Neural cell (in vitro differentiated cells): ENCODE measurements around the gene CALY.

ENCODE experiments used
- MXI1 ChIP-seq: fragments of 450-650 bp; conservative IDR thresholded peaks from 2 replicates; pipeline ENCODE4 v1.6.1; 2014; ENCODE audit warnings: antibody characterized with exemption, mild to moderate bottlenecking; ENCODE audit not compliant: poor library complexity, severe bottlenecking
- POLR2AphosphoS5 ChIP-seq: IDR thresholded peaks from 2 replicates; pipeline ENCODE4 v1.6.1; 2012
- TAF1 ChIP-seq: IDR thresholded peaks from 2 replicates; pipeline ENCODE4 v1.6.1; 2012; ENCODE audit warnings: low read depth
- TF ChIP-seq, protein P1 (sequence below): fragments of 450-650 bp; IDR thresholded peaks from 2 replicates; pipeline ENCODE4 v1.5.1; 2014; ENCODE audit warnings: antibody characterized with exemption, mild to moderate bottlenecking, moderate library complexity; ENCODE audit not compliant: poor library complexity, severe bottlenecking

DNA sequence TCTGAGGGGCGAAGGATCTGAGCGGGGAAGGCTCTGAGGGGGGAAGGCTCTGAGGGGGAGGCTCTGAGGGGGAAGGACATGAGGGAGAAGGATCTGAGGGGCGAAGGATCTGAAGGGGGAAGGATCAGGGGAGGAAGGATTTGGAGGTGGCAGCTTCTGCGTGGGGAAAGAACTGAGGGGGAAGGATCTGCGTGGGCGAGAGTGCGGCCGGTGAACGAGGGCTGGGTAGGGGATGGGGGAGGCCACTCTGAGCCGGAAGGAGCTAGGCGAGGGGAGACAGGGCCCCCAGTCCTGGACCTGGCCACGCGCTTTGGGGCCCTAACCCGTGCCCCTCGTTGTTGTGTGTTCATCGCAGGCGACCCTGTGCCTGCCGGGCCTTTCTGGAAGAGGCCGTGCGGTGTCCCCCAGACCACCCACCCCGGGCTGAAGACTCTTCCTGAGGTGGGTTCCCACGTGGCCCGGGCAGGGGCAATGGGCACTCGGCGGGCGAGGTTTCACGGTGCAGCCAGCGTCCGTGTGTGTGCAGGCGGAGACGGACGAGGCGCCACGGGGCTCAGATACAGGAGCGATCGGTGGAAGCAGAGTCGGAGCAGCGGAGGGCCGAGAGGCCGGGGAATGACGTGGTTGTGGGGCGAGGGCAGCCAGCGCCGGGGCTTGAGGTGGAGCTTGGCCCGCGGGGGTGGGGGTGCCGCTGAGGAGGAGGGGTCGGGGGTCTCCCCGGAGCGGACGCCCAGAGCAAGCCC lies 2.0 kb downstream of the CALY start:
- TF ChIP-seq, protein P1, sequence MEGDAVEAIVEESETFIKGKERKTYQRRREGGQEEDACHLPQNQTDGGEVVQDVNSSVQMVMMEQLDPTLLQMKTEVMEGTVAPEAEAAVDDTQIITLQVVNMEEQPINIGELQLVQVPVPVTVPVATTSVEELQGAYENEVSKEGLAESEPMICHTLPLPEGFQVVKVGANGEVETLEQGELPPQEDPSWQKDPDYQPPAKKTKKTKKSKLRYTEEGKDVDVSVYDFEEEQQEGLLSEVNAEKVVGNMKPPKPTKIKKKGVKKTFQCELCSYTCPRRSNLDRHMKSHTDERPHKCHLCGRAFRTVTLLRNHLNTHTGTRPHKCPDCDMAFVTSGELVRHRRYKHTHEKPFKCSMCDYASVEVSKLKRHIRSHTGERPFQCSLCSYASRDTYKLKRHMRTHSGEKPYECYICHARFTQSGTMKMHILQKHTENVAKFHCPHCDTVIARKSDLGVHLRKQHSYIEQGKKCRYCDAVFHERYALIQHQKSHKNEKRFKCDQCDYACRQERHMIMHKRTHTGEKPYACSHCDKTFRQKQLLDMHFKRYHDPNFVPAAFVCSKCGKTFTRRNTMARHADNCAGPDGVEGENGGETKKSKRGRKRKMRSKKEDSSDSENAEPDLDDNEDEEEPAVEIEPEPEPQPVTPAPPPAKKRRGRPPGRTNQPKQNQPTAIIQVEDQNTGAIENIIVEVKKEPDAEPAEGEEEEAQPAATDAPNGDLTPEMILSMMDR, result no peak
- TF ChIP-seq MXI1 (no peak), POLR2AphosphoS5 (no peak), TAF1 (no peak)
